HEK293 (cell line): ENCODE measurements around the gene SAMD3.

ENCODE experiments used
- CTCF ChIA-PET: fragments of 350-600 bp; formaldehyde crosslinking; extraction: SDS; loops from one replicate; lab custom pipeline; 2021; ENCODE audit warnings: antibody characterized with exemption; lab: Yijun Ruan, JAX
- POLR2A ChIA-PET: fragments of 300-600 bp; formaldehyde crosslinking; extraction: SDS; loops from one replicate; lab custom pipeline; 2020; ENCODE audit warnings: antibody characterized with exemption, inconsistent platforms; lab: Yijun Ruan, JAX
- H3K27ac ChIP-seq: fragments of 200-500 bp; sonication (Bioruptor generic); 2 replicates; pipeline ENCODE4 v1.5.1; 2014; ENCODE audit warnings: low read depth, low read length, control low read depth, inconsistent platforms; ENCODE audit errors: extremely low read depth
- H3K36me3 ChIP-seq, 2 experiments: fragments of 200-500 bp in 1 of 2; sonication (Bioruptor generic) in 1 of 2; 1 replicate in 1 of 2; 2 replicates in 1 of 2; pipeline ENCODE4 v1.5.1; 2014 to 2017; ENCODE audit warnings: inconsistent platforms in 2 of 2, low read length in 2 of 2; ENCODE audit not compliant: control insufficient read depth in 2 of 2, insufficient read depth in 1 of 2
- H3K4me1 ChIP-seq: fragments of 200-500 bp; sonication (Bioruptor generic); 2 replicates; pipeline ENCODE4 v1.5.1; 2014; ENCODE audit warnings: mild to moderate bottlenecking, low read length, inconsistent platforms; ENCODE audit not compliant: control insufficient read depth, insufficient read depth
- H3K4me3 ChIP-seq: 2 replicates; pipeline ENCODE4 v1.5.1; 2011; ENCODE audit warnings: low read depth, mild to moderate bottlenecking, control low read depth, low read length, moderate library complexity
- H3K9me3 ChIP-seq: fragments of 200-500 bp; sonication (Bioruptor generic); 2 replicates; pipeline ENCODE4 v1.5.1; 2014; ENCODE audit warnings: low read depth, low read length, inconsistent platforms; ENCODE audit not compliant: control insufficient read depth, insufficient read depth
- BCL11A ChIP-seq: fragments of 450-650 bp; formaldehyde crosslinking; IDR thresholded peaks from 2 replicates; pipeline ENCODE4 v1.5.1; 2016; ENCODE audit warnings: low read depth, missing biosample characterization, missing genetic modification characterization
- BCL6B ChIP-seq: fragments of 450-650 bp; formaldehyde crosslinking; IDR thresholded peaks from 2 replicates; pipeline ENCODE4 v1.5.1; 2017; ENCODE audit warnings: missing biosample characterization, missing genetic modification characterization
- GFI1B ChIP-seq: fragments of 450-650 bp; formaldehyde crosslinking; IDR thresholded peaks from 2 replicates; pipeline ENCODE4 v1.5.1; 2016; ENCODE audit warnings: missing biosample characterization, missing genetic modification characterization
- INSM2 ChIP-seq: fragments of 450-650 bp; formaldehyde crosslinking; IDR thresholded peaks from 2 replicates; pipeline ENCODE4 v1.5.1; 2016; ENCODE audit warnings: missing biosample characterization, missing genetic modification characterization
- KLF7 ChIP-seq: fragments of 450-650 bp; formaldehyde crosslinking; IDR thresholded peaks from 2 replicates; pipeline ENCODE4 v1.5.1; 2016; ENCODE audit warnings: missing biosample characterization, missing genetic modification characterization, borderline replicate concordance
- MEIS1 ChIP-seq: sonication (generic); formaldehyde crosslinking; IDR thresholded peaks from 2 replicates; pipeline ENCODE4 v1.8.1; 2022; ENCODE audit warnings: missing genetic modification reagents, mild to moderate bottlenecking, borderline replicate concordance
- SP3 ChIP-seq: fragments of 450-650 bp; formaldehyde crosslinking; IDR thresholded peaks from 2 replicates; pipeline ENCODE4 v1.5.1; 2016; ENCODE audit warnings: missing biosample characterization, missing genetic modification characterization
- TRIM28 ChIP-seq: IDR thresholded peaks from 2 replicates; pipeline ENCODE4 v1.6.1; 2011; ENCODE audit warnings: low read length, control low read depth, borderline replicate concordance
- ZNF157 ChIP-seq: fragments of 450-650 bp; formaldehyde crosslinking; IDR thresholded peaks from 2 replicates; pipeline ENCODE4 v1.5.1; 2016; ENCODE audit warnings: missing biosample characterization, missing genetic modification characterization
- ZNF274 ChIP-seq, 2 experiments: fragments of 200-500 bp in 1 of 2; fragments of 450-650 bp in 1 of 2; sonication (Bioruptor generic) in 1 of 2; formaldehyde crosslinking in 1 of 2; IDR thresholded peaks; 2 replicates each; pipeline versions ENCODE4 v1.5.1 to v1.6.1; 2014 to 2016; ENCODE audit warnings: borderline replicate concordance in 1 of 2, inconsistent platforms in 1 of 2, low read length in 1 of 2, missing biosample characterization in 1 of 2, missing genetic modification characterization in 1 of 2
- ZNF394 ChIP-seq: fragments of 450-650 bp; formaldehyde crosslinking; IDR thresholded peaks from 2 replicates; pipeline ENCODE4 v1.5.1; 2016; ENCODE audit warnings: missing biosample characterization, missing genetic modification characterization, mild to moderate bottlenecking, moderate library complexity, borderline replicate concordance
- ZNF426 ChIP-seq: fragments of 450-650 bp; formaldehyde crosslinking; IDR thresholded peaks from 2 replicates; pipeline ENCODE4 v1.5.1; 2017; ENCODE audit warnings: missing biosample characterization, missing genetic modification characterization, mild to moderate bottlenecking, inconsistent platforms, moderate library complexity
- ZNF433 ChIP-seq: fragments of 450-650 bp; formaldehyde crosslinking; IDR thresholded peaks from 2 replicates; pipeline ENCODE4 v1.5.1; 2016; ENCODE audit warnings: missing biosample characterization, missing genetic modification characterization, low read depth
- ZNF529 ChIP-seq: fragments of 450-650 bp; formaldehyde crosslinking; IDR thresholded peaks from 2 replicates; pipeline ENCODE4 v1.5.1; 2017; ENCODE audit warnings: missing genetic modification characterization, missing biosample characterization; ENCODE audit not compliant: insufficient replicate concordance
- ZNF549 ChIP-seq: fragments of 450-650 bp; IDR thresholded peaks from 2 replicates; pipeline ENCODE4 v1.5.1; 2018; ENCODE audit warnings: missing biosample characterization, missing genetic modification characterization, mild to moderate bottlenecking, inconsistent platforms, moderate library complexity
- ZNF585B ChIP-seq: fragments of 450-650 bp; formaldehyde crosslinking; IDR thresholded peaks from 2 replicates; pipeline ENCODE4 v1.5.1; 2016; ENCODE audit warnings: missing biosample characterization, missing genetic modification characterization
- ZNF658 ChIP-seq: fragments of 450-650 bp; formaldehyde crosslinking; IDR thresholded peaks from 2 replicates; pipeline ENCODE4; 2016; ENCODE audit warnings: missing biosample characterization, missing genetic modification characterization
- ZNF777 ChIP-seq: fragments of 450-650 bp; formaldehyde crosslinking; IDR thresholded peaks from 2 replicates; pipeline ENCODE4 v1.5.1; 2017; ENCODE audit warnings: missing biosample characterization, missing genetic modification characterization, borderline replicate concordance
- ZXDB ChIP-seq: fragments of 450-650 bp; formaldehyde crosslinking; IDR thresholded peaks from 2 replicates; pipeline ENCODE4 v1.5.1; 2016; ENCODE audit warnings: missing biosample characterization, missing genetic modification characterization
- TF ChIP-seq, protein P1 (sequence below): fragments of 450-650 bp; formaldehyde crosslinking; IDR thresholded peaks from 2 replicates; pipeline ENCODE4 v1.5.1; 2016; ENCODE audit warnings: missing biosample characterization, missing genetic modification characterization

Gene SAMD3

DNA sequence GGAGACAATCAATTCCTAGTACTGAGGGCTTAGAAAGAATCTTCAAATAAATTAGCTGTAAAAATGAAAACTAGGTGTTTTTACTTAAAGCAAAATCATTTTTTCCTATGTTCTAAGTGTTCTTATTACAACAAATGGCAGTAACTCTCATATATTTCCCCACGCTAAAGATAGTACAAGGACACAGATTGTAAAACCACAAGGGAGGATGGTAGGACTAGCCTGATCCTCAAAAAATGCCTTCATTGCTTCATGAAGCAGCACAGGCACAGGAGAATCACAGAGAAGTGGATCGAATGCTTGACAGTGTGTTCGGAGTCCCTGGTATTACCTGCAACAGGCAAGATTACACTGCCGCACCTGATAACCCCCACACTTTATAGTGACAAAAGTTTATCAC is 58.5 kb downstream of the SAMD3 start (continued):
- TF ChIP-seq INSM2 (tag by site-specific recombination), result no peak
- TF ChIP-seq ZXDB, result no peak

DNA sequence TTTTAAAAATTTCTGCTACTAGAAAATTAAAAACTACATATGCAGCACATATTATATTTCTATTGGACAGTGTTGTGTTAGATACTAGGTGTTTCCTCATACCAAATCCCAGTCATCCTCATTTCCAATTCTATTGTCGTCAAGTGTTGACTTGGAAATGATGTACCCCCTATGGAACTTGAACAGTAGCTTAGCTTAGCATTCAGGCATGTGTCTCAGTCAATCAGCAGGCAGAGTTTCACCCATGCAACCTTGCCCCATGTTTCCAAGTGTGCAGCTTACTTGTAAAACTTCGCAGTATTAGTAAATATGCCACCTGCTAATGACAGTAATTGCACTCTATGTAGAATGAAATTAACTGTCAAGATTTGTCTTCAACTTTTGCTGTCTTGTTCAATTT is 59.5 kb downstream of the SAMD3 start:
- Histone ChIP-seq H3K4me1 (no peaks in the 10 kb centered on the region), H3K36me3 (no peaks in the 10 kb centered on the region), H3K27ac (no peak overlapping the region), H3K4me3 (no peak overlapping the region), H3K9me3 (no peaks in the 10 kb centered on the region)
- POLR2A ChIA-PET, result no interaction called here
- CTCF ChIA-PET, result interaction anchor here (0.6 kb wide), 1 partner anchor 103 kb away, joined by 3 read pairs; no protein-coding TSS in a partner anchor
- TF ChIP-seq KLF7 (tag by site-specific recombination), result no peak
- no peak for TF ChIP-seq ZNF777 (tag by site-specific recombination)

- Histone ChIP-seq H3K4me3 (no peak overlapping the region), H3K4me1 (no peaks in the 10 kb centered on the region), H3K36me3 (no peaks in the 10 kb centered on the region), H3K9me3 (no peaks in the 10 kb centered on the region), H3K27ac (no peak overlapping the region)
- CTCF ChIA-PET, result interaction anchor here (0.6 to 1.2 kb wide), 2 partner anchors 18 to 132 kb away, joined by 3 to 4 read pairs; no protein-coding TSS in a partner anchor
- TF ChIP-seq GFI1B (tag by site-specific recombination), result no peak
- TF ChIP-seq BCL6B, result no peak
- no peak for TF ChIP-seq ZNF585B (tag by site-specific recombination)
- TF ChIP-seq BCL11A (tag by site-specific recombination), result no peak
- no peak for TF ChIP-seq SP3 (tag by site-specific recombination)
- no peak for TF ChIP-seq MEIS1
- POLR2A ChIA-PET, result no interaction called here
These were observed 60.3 kb downstream of the SAMD3 start for GRCh38 chr6:130162421-130162820.

DNA sequence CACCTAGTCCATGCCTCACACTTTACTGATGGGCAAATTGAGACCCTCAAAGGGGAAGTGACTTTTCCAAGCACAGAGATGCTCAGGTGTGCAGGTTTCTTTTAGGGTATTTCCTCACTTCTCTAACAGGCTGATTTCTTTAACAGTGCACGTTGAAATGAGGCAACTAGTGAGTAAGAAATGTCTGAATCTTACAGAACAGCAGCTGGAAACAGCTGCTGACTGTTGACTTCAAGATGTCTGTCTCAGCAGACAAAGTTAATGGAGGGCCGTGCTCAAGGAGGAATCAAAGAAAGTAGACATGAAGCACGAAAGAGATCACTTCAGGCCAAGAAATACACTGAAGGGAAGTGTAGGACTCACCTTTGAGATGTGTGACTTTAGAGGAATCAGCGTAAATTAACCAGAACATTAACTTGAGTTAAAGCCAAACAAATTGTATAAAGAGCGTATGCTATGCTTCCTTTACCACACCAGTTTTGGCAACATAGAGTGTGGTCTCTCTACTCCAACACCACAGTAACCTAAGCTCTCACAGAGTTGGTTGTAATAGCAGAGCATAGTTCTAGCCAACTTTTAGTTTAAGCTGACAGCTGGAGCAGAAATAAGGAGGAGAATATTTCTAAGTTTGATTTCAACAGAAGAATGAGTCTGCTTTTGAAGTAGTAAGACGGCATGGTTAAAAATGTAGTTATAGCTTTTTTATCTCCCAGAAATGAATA is 60.9 kb downstream of the SAMD3 start:
- POLR2A ChIA-PET, result no interaction called here
- H3K4me3 ChIP-seq, result no peak overlapping the region
- H3K36me3 ChIP-seq, result no peaks in the 10 kb centered on the region
- no peak for TF ChIP-seq ZNF529 (tag by site-specific recombination)
- no peak for TF ChIP-seq ZNF658
- H3K9me3 ChIP-seq, result no peaks in the 10 kb centered on the region
- H3K4me1 ChIP-seq, result no peaks in the 10 kb centered on the region
- no peak overlapping the region for H3K27ac ChIP-seq
- CTCF ChIA-PET, result interaction anchor here (1.2 kb wide), 1 partner anchor 18 kb away, joined by 4 read pairs; no protein-coding TSS in a partner anchor

DNA sequence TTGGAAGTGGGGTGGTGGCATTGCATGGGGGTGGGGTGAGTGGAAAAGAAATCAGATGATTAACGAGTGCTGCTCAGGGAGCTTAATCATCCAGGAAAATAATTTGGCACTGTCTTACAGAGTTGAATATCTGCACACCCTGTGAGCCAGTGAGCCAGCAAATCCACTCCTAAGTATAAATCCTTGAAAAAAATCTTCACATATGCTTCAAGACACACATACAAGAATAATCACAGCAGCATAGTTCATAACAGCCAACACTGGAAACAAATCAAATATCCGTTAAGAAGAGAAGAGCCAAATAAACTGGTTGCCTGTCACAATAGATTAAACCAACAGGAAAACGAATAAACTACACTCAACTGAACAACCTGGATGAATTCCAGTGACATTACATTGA is 62.8 kb downstream of the SAMD3 start:
- no peaks in the 10 kb centered on the region for H3K4me1 ChIP-seq
- no peak overlapping the region for H3K4me3 ChIP-seq
- CTCF ChIA-PET, result no interaction called here
- no peak overlapping the region for H3K27ac ChIP-seq
- TF ChIP-seq ZNF658 (no peak), ZNF157 (no peak), ZNF426 (tag by site-specific recombination) (no peak), ZNF433 (tag by site-specific recombination) (no peak), ZNF394 (tag by site-specific recombination) (no peak), ZNF585B (tag by site-specific recombination) (no peak), ZNF549 (no peak), TRIM28 (no peak), ZNF274 (IDR thresholded peaks at IDR 0.05; ENCODE audit: low read length) (no peak), ZNF274 (tag by site-specific recombination; IDR thresholded peaks at IDR 0.05; ENCODE audit: borderline replicate concordance) (no peak)
- TF ChIP-seq, protein P1, sequence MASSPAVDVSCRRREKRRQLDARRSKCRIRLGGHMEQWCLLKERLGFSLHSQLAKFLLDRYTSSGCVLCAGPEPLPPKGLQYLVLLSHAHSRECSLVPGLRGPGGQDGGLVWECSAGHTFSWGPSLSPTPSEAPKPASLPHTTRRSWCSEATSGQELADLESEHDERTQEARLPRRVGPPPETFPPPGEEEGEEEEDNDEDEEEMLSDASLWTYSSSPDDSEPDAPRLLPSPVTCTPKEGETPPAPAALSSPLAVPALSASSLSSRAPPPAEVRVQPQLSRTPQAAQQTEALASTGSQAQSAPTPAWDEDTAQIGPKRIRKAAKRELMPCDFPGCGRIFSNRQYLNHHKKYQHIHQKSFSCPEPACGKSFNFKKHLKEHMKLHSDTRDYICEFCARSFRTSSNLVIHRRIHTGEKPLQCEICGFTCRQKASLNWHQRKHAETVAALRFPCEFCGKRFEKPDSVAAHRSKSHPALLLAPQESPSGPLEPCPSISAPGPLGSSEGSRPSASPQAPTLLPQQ (tag by site-specific recombination), result no peak
- POLR2A ChIA-PET, result no interaction called here
- no peaks in the 10 kb centered on the region for H3K36me3 ChIP-seq
- H3K9me3 ChIP-seq, result no peaks in the 10 kb centered on the region
